Heart left ventricle (tissue), 13 donors: ENCODE measurements around the gene SPPL2B.
"Not testable (repeated sequence)": the region's sequence is repeated elsewhere in the genome, so short reads cannot be mapped to it uniquely, and the experiment has no call there.

ENCODE experiments used
- POLR2A ChIP-seq, 2 donors: fragments of 450-650 bp; IDR thresholded peaks; one replicate each; pipeline ENCODE4 v1.6.1; 2017; ENCODE audit warnings: antibody characterized with exemption in 2 of 2, mild to moderate bottlenecking in 2 of 2, moderate library complexity in 2 of 2
- TF ChIP-seq, protein P1 (sequence below), 12 donors: fragments of 200-600 bp; sonication (generic) in 4 of 12; IDR thresholded peaks; one replicate each; pipeline versions ENCODE4 v1.5.0 to v1.8.0; 2018 to 2022; ENCODE audit warnings: antibody characterized with exemption in 12 of 12, mild to moderate bottlenecking in 5 of 12
- donor health status: ischemic (EF 13 %, LVEDD 7.1; RV severe dilation, severe dysfunction).
- donor health status: DM: no; HTN: yes; CAD: no.
- donor health status: DM: no; HTN: no; CAD: no.
- donor health status: ischemic (EF 25% LVEDD 6.9; RV normal size, moderate dysfunction).
- donor health status: ischemic (EF 25% LVEDD 5.7; RV mildly dilated, moderate dysfunction).
- donor health status: ischemic (EF 35%, LVEDD 5.7; RV mildly dilated, moderate dysfunction).
- donor health status: nonischemic (EF 11% LVEDD 7.7; RV severe dilation, severe dysfunction).
- donor health status: DM: yes; HTN: yes; CAD: no.
- donor health status: PGD.
- donor health status: ischemic (EF 29% LVEDD 5.4; RV normal size, mild dysfunction).
- donor health status: nonischemic (EF 23%, LVEDD 6.1; RV moderate dilation, normal function).

DNA sequence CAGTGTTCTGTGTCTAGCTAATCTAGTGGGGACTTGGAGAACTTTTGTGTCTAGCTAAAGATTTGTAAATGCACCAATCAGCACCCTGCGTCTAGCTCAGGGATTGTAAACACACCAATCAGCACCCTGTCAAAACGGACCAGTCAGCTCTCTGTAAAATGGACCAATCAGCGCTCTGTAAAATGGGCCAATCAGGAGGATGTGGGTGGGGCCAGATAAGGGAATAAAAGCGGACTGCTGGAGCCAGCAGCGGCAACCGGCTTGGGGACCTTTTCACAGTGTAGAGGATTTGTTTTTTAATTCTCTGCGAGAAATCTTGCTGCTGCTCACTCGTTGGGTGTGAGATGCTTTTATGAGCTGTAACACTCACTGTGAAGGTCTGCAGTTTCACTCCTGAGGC, 64.4 kb downstream of the SPPL2B start:
- TF ChIP-seq, protein P1, sequence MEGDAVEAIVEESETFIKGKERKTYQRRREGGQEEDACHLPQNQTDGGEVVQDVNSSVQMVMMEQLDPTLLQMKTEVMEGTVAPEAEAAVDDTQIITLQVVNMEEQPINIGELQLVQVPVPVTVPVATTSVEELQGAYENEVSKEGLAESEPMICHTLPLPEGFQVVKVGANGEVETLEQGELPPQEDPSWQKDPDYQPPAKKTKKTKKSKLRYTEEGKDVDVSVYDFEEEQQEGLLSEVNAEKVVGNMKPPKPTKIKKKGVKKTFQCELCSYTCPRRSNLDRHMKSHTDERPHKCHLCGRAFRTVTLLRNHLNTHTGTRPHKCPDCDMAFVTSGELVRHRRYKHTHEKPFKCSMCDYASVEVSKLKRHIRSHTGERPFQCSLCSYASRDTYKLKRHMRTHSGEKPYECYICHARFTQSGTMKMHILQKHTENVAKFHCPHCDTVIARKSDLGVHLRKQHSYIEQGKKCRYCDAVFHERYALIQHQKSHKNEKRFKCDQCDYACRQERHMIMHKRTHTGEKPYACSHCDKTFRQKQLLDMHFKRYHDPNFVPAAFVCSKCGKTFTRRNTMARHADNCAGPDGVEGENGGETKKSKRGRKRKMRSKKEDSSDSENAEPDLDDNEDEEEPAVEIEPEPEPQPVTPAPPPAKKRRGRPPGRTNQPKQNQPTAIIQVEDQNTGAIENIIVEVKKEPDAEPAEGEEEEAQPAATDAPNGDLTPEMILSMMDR (IDR thresholded peaks at IDR 0.05), result not testable (repeated sequence)
- TF ChIP-seq POLR2A (IDR thresholded peaks at IDR 0.05), result not testable (repeated sequence)
